K562 (cell line): ENCODE data around the gene USH1G. TPM values are rescaled to one million over a fixed set of nuclear protein-coding genes. Genes with fewer than 3 reads are reported as not detected.

ENCODE experiments used
- ARID2 ChIP-seq: fragments of 450-650 bp; IDR thresholded peaks from 2 replicates; pipeline ENCODE4 v1.6.1; 2017; ENCODE audit warnings: antibody characterized with exemption, mild to moderate bottlenecking
- CHD4 ChIP-seq: fragments of 200-600 bp; sonication (generic); IDR thresholded peaks from 3 replicates; pipeline ENCODE4 v1.6.1; 2012; ENCODE audit warnings: low read depth, mild to moderate bottlenecking, mixed read lengths, low read length, inconsistent platforms; ENCODE audit not compliant: insufficient read depth, insufficient replicate concordance, poor library complexity, severe bottlenecking
- ELF4 ChIP-seq: fragments of 450-650 bp; formaldehyde crosslinking; IDR thresholded peaks from 2 replicates; pipeline ENCODE4 v1.4.0; 2022; ENCODE audit warnings: missing genetic modification characterization
- HINFP ChIP-seq: fragments of 450-650 bp; conservative IDR thresholded peaks from 2 replicates; pipeline ENCODE4 v1.6.1; 2016; ENCODE audit warnings: missing genetic modification characterization, low read depth, mild to moderate bottlenecking, control low read depth, missing compliant biosample characterization
- ILF3 ChIP-seq: fragments of 450-650 bp; IDR thresholded peaks from 2 replicates; pipeline ENCODE4 v1.6.1; 2018; ENCODE audit warnings: antibody characterized with exemption, mild to moderate bottlenecking, moderate library complexity, borderline replicate concordance
- LEF1 ChIP-seq: fragments of 450-650 bp; IDR thresholded peaks from 2 replicates; pipeline ENCODE4 v1.6.1; 2016; ENCODE audit warnings: mild to moderate bottlenecking
- RAD21 ChIP-seq, 2 experiments: fragments of 250-450 bp in 1 of 2; fragments of 450-650 bp in 1 of 2; sonication (Bioruptor Pico) in 1 of 2; formaldehyde crosslinking in 1 of 2; IDR thresholded peaks in 1 of 2; conservative IDR thresholded peaks in 1 of 2; 2 replicates each; pipeline versions ENCODE4 v1.4.0 to v1.8.0; 2020 to 2022; ENCODE audit warnings: mild to moderate bottlenecking in 2 of 2, moderate library complexity in 1 of 2
- STAT5B ChIP-seq: fragments of 250-450 bp; sonication (Bioruptor Pico); IDR thresholded peaks from 2 replicates; pipeline ENCODE4 v1.8.0; 2021; ENCODE audit warnings: mild to moderate bottlenecking, inconsistent platforms
- TAF9B ChIP-seq: fragments of 450-650 bp; IDR thresholded peaks from 2 replicates; pipeline ENCODE4 v1.6.1; 2018; ENCODE audit warnings: mild to moderate bottlenecking; ENCODE audit not compliant: partially characterized antibody
- ZBTB9 ChIP-seq: fragments of 450-650 bp; formaldehyde crosslinking; IDR thresholded peaks from 2 replicates; pipeline ENCODE4 v1.4.0; 2020; ENCODE audit warnings: mild to moderate bottlenecking, moderate library complexity
- ZNF639 ChIP-seq, 2 experiments: fragments of 200-800 bp in 1 of 2; sonication (Bioruptor generic) in 1 of 2; sonication (generic) in 1 of 2; formaldehyde crosslinking in 1 of 2; IDR thresholded peaks in 1 of 2; conservative IDR thresholded peaks in 1 of 2; 2 replicates each; pipeline versions ENCODE4 v1.5.0 to v1.6.1; 2016 to 2020; ENCODE audit warnings: missing compliant biosample characterization in 1 of 2, missing genetic modification characterization in 1 of 2, missing genetic modification reagents in 1 of 2
- ZNF780A ChIP-seq: fragments of 250-450 bp; sonication (Bioruptor Pico); IDR thresholded peaks from 2 replicates; pipeline ENCODE4 v1.5.0; 2021; ENCODE audit warnings: mild to moderate bottlenecking
- polyA plus RNA-seq, 8 experiments: library from polyadenylated mRNA; depleted of rRNA in 4 of 8; stranded (reverse) in 5 of 8; unstranded in 3 of 8; fragments of >200 nt; fragmentation: Nextera tagmentation in 2 of 8; fragmentation: Illumina TruSeq in 1 of 8; extraction: Ambion mirVana in 2 of 8; extraction: Trizol in 1 of 8; gene quantifications; 2 replicates each; pipeline versions ENCODE4 v1.2.1 to v1.2.3, GENCODE V29; 2011 to 2014; ENCODE audit warnings: inconsistent platforms in 1 of 8, missing spikeins in 1 of 8
- total RNA-seq, 7 experiments: library from RNA; depleted of rRNA in 6 of 7; stranded (reverse); fragments of >200 nt in 6 of 7; fragmentation: Illumina TruSeq in 2 of 7; extraction: Trizol in 2 of 7; gene quantifications; 2 replicates each; pipeline versions ENCODE4 v1.2.1 to v1.2.3, GENCODE V29; 2011 to 2021; ENCODE audit warnings: low replicate concordance in 1 of 7
- TF ChIP-seq, protein P1 (sequence below): sonication (generic); formaldehyde crosslinking; IDR thresholded peaks from 2 replicates; pipeline ENCODE4 v1.8.1; 2023; ENCODE audit warnings: mild to moderate bottlenecking, missing genetic modification reagents
- TF ChIP-seq, protein P2 (sequence below), 2 experiments: fragments of 250-450 bp in 1 of 2; fragments of 450-650 bp in 1 of 2; sonication (Bioruptor Pico) in 1 of 2; IDR thresholded peaks; 2 replicates each; pipeline versions ENCODE4 v1.6.1 to v1.8.0; 2016 to 2021; ENCODE audit warnings: mild to moderate bottlenecking in 2 of 2, moderate library complexity in 2 of 2, missing compliant biosample characterization in 1 of 2, missing genetic modification characterization in 1 of 2
- TF ChIP-seq, protein P3 (sequence below): conservative IDR thresholded peaks from 2 replicates; pipeline ENCODE4 v1.6.1; 2011; ENCODE audit warnings: low read depth, mild to moderate bottlenecking, low read length; ENCODE audit not compliant: control insufficient read depth

USH1G gene
- total and polyA plus RNA-seq, 9 of the 15 experiments (the other 6 are each of a cell fraction or from before 2014, with no cell fraction given): 0.22 to 1.00 (median 0.64) TPM; not detected in 2

DNA sequence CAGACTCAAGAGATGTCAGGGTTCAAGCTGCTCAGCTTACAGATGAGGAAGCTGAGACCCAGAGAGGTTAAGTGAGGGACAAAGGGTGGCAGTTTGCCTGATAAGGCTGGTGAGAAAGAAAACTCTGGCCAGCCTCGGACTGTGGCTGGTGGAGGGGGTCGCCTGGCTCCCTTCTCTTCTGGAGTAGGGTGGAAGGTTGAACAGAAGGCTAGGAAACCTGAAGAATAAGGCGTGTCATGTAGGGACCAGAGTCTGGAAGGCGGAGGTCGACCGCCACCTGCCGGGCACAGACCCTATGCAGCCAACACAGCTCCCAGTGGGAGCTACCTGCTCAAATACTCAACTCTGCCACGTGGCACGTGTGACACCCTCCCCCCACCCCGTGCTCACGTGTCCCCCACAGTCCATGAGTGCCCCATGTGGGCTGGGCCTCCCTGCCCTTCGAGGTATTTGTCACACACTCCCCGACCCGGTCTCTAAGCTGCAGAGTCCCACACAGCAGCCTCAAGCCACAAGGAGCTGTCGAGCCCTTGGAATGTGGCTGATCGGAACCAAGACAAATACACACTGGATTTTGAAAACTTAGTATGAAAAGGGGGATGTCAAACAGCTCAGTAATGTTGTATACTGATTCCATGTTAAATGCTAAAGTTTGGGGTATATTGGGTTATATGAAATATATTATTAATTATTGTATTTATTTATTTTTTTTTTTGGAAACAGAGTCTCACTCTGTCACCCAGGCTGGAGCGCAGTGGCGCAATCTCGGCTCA, 37.7 kb upstream of the USH1G start (continued):
- TF ChIP-seq ZBTB9 (CRISPR knock-in tag) (no peak), ARID2 (0 out of 2 replicates have a peak, but pooled peaks have one; percentile 42), HINFP (no peak), ZNF639 (CRISPR knock-in tag; conservative IDR thresholded peaks at IDR 0.05 in 1 of 2, IDR thresholded peaks at IDR 0.05 in 1 of 2) (no peak), ELF4 (no peak), ILF3 (no peak), CHD4 (no peak), RAD21 (CRISPR knock-in tag; conservative IDR thresholded peaks at IDR 0.05 in 1 of 2, IDR thresholded peaks at IDR 0.05 in 1 of 2) (peak; percentile 85 to 96), TAF9B (no peak), STAT5B (no peak), ZNF780A (CRISPR knock-in tag) (no peak), LEF1 (peak; percentile 95)
- TF ChIP-seq, protein P1, sequence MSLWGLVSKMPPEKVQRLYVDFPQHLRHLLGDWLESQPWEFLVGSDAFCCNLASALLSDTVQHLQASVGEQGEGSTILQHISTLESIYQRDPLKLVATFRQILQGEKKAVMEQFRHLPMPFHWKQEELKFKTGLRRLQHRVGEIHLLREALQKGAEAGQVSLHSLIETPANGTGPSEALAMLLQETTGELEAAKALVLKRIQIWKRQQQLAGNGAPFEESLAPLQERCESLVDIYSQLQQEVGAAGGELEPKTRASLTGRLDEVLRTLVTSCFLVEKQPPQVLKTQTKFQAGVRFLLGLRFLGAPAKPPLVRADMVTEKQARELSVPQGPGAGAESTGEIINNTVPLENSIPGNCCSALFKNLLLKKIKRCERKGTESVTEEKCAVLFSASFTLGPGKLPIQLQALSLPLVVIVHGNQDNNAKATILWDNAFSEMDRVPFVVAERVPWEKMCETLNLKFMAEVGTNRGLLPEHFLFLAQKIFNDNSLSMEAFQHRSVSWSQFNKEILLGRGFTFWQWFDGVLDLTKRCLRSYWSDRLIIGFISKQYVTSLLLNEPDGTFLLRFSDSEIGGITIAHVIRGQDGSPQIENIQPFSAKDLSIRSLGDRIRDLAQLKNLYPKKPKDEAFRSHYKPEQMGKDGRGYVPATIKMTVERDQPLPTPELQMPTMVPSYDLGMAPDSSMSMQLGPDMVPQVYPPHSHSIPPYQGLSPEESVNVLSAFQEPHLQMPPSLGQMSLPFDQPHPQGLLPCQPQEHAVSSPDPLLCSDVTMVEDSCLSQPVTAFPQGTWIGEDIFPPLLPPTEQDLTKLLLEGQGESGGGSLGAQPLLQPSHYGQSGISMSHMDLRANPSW (CRISPR knock-in tag): 0 out of 2 replicates have a peak, but pooled peaks have one; percentile 83
- TF ChIP-seq, protein P2, sequence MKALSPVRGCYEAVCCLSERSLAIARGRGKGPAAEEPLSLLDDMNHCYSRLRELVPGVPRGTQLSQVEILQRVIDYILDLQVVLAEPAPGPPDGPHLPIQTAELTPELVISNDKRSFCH (CRISPR knock-in tag; IDR thresholded peaks at IDR 0.05): no peak
- TF ChIP-seq, protein P2 (tag; IDR thresholded peaks at IDR 0.05): 0 out of 2 replicates have a peak, but pooled peaks have one; percentile 38
- TF ChIP-seq, protein P3, sequence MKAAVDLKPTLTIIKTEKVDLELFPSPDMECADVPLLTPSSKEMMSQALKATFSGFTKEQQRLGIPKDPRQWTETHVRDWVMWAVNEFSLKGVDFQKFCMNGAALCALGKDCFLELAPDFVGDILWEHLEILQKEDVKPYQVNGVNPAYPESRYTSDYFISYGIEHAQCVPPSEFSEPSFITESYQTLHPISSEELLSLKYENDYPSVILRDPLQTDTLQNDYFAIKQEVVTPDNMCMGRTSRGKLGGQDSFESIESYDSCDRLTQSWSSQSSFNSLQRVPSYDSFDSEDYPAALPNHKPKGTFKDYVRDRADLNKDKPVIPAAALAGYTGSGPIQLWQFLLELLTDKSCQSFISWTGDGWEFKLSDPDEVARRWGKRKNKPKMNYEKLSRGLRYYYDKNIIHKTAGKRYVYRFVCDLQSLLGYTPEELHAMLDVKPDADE: 0 out of 2 replicates have a peak, but pooled peaks have one; percentile 51
